Measurements from ENCODE around the gene FAM180A.

DNA sequence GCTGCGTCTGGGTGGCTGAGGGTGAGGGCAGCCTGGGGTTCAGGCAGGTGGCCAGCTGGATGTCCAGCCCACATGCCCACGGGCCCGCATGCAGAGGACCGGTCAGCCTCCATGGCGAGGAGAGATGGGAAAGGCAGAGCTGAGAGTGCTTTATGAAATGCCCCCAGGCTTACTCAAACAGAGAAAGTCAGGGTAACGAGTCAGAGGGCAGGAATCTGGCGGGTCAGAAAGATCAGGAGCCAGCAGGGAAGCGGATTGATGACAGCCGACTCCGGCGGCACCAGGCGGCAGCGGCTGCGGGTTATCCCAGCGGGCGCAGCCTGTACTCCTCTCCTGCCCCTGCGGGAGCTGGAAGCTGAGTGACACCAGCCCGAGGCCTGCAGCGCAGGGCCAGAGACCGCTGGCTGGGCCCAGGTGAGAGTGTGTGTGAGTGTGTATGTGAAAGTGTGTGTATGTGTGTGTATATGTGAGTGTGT, 34.0 kb downstream of the FAM180A start:
- TF ChIP-seq, protein P1, sequence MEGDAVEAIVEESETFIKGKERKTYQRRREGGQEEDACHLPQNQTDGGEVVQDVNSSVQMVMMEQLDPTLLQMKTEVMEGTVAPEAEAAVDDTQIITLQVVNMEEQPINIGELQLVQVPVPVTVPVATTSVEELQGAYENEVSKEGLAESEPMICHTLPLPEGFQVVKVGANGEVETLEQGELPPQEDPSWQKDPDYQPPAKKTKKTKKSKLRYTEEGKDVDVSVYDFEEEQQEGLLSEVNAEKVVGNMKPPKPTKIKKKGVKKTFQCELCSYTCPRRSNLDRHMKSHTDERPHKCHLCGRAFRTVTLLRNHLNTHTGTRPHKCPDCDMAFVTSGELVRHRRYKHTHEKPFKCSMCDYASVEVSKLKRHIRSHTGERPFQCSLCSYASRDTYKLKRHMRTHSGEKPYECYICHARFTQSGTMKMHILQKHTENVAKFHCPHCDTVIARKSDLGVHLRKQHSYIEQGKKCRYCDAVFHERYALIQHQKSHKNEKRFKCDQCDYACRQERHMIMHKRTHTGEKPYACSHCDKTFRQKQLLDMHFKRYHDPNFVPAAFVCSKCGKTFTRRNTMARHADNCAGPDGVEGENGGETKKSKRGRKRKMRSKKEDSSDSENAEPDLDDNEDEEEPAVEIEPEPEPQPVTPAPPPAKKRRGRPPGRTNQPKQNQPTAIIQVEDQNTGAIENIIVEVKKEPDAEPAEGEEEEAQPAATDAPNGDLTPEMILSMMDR (conservative IDR thresholded peaks at IDR 0.05; ENCODE audit: low read depth, low read length) = no peak
- TF ChIP-seq EZH2 (IDR thresholded peaks at IDR 0.05; ENCODE audit: low read length, unreplicated experiment) = no peak
- TF ChIP-seq EZH2phosphoT487 (IDR thresholded peaks at IDR 0.05; ENCODE audit: borderline replicate concordance, low read length) = no peak

Data from PC-3 (cell line).